KBM-7 (cell line): ENCODE measurements around the gene ZNF780A.
"Not testable (repeated sequence)": the region's sequence is repeated elsewhere in the genome, so short reads cannot be mapped to it uniquely, and the experiment has no call there.

ENCODE experiments used
- DNase-seq: peaks from one replicate; pipeline ENCODE4 v3.0.0-alpha.2; 2015
- in situ Hi-C: fragments of 300-500 bp; cut with MboI; formaldehyde crosslinking; loops from 2 replicates; pipeline ENCODE4 v1.14.3; 2020; ENCODE audit warnings: low sequenced_read_pairs, low pct_unique_long_range_greater_than_20kb, mixed read lengths

ZNF780A gene

GRCh38 chr19:40089462-40089861 is 1.3 kb downstream of the ZNF780A start:
- no peak for DNase-seq
- in situ Hi-C loops = no loop called here

- in situ Hi-C loops = no loop called here
- DNase-seq = no peak
These were observed 2.3 kb downstream of the ZNF780A start for GRCh38 chr19:40088299-40089047.

GRCh38 chr19:40084948-40085347 is 5.8 kb downstream of the ZNF780A start:
- DNase-seq = no peak
- in situ Hi-C loops = no loop called here

- in situ Hi-C loops = no loop called here
These were observed 9.3 kb downstream of the ZNF780A start for GRCh38 chr19:40081411-40081810.

GRCh38 chr19:40080289-40080688 is 10.5 kb downstream of the ZNF780A start:
- in situ Hi-C loops = no loop called here

More at GRCh38 chr19:40081411-40081810, 9.3 kb downstream of the ZNF780A start:
- DNase-seq = peak; percentile 38

GRCh38 chr19:40078377-40078776 is 12.4 kb downstream of the ZNF780A start:
- in situ Hi-C loops = no loop called here
- no peak for DNase-seq

More at GRCh38 chr19:40080289-40080688, 10.5 kb downstream of the ZNF780A start:
- no peak for DNase-seq

GRCh38 chr19:40070058-40070457 is 20.7 kb downstream of the ZNF780A start:
- in situ Hi-C loops = no loop called here
- no peak for DNase-seq

GRCh38 chr19:40059624-40060023 is 31.1 kb downstream of the ZNF780A start:
- in situ Hi-C loops = no loop called here
- DNase-seq = no peak

- no peak for DNase-seq
- in situ Hi-C loops = no loop called here
These were observed 33.6 kb downstream of the ZNF780A start for GRCh38 chr19:40057166-40057565.

GRCh38 chr19:40056505-40056904 is 34.2 kb downstream of the ZNF780A start:
- in situ Hi-C loops = no loop called here
- DNase-seq = no peak

- peak; percentile 86 for DNase-seq
- in situ Hi-C loops = no loop called here
These were observed 34.8 kb downstream of the ZNF780A start, which contains the start of gene ZNF780B for GRCh38 chr19:40055832-40056504. TSS of gene ZNF780B (minus strand) at chr19:40056231. CDS start at chr19:40050332, 5,899 bp downstream.

GRCh38 chr19:40055049-40055448 is 35.7 kb downstream of the ZNF780A start:
- in situ Hi-C loops = no loop called here
- no peak for DNase-seq

GRCh38 chr19:40054632-40055031 is 36.1 kb downstream of the ZNF780A start:
- in situ Hi-C loops = no loop called here
- DNase-seq = no peak

- in situ Hi-C loops = no loop called here
- no peak for DNase-seq
These were observed 37.3 kb downstream of the ZNF780A start for GRCh38 chr19:40053491-40053890.

- DNase-seq, in situ Hi-C loops: not testable (repeated sequence)
These were observed 49.0 kb downstream of the ZNF780A start for GRCh38 chr19:40041718-40042117.

- DNase-seq = not testable (repeated sequence)
These were observed 52.7 kb downstream of the ZNF780A start for GRCh38 chr19:40038047-40038446.

GRCh38 chr19:40035996-40036395 is 54.7 kb downstream of the ZNF780A start:
- DNase-seq = no peak
- in situ Hi-C loops = no loop called here

More at GRCh38 chr19:40038047-40038446, 52.7 kb downstream of the ZNF780A start:
- in situ Hi-C loops = not testable (repeated sequence)

- in situ Hi-C loops = no loop called here
These were observed 56.7 kb downstream of the ZNF780A start for GRCh38 chr19:40033989-40034560.

GRCh38 chr19:40026597-40026970 is 64.2 kb downstream of the ZNF780A start:
- in situ Hi-C loops = no loop called here
- DNase-seq = no peak

More at GRCh38 chr19:40033989-40034560, 56.7 kb downstream of the ZNF780A start:
- peak; percentile 16 for DNase-seq
